ENCODE measurements around the gene IL13RA2.

IL13RA2 gene, protein sequence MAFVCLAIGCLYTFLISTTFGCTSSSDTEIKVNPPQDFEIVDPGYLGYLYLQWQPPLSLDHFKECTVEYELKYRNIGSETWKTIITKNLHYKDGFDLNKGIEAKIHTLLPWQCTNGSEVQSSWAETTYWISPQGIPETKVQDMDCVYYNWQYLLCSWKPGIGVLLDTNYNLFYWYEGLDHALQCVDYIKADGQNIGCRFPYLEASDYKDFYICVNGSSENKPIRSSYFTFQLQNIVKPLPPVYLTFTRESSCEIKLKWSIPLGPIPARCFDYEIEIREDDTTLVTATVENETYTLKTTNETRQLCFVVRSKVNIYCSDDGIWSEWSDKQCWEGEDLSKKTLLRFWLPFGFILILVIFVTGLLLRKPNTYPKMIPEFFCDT

DNA sequence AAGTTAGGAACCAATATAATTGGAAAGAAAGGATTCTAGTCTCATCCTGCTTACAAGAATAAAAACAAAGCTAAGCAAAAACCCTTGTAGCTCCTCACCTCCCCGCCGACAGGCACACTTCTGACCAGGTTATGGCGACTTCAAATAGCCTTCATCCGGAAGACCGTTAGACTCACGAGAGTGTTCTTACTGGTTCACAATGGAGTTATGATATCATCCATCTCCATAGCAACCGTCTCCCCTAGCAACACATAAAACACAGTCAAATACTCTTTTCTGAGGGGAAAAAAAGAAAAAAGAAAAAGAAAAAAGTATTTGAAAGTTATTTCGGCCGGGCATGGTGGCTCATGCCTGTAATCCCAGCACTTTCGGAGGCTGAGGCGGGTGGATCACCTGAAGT, at the start of gene IL13RA2:
TSS of gene IL13RA2 (minus strand) at position 162 of the 400 bp plus-strand sequence. CDS start 347 bp downstream, outside the sequence.
- intact Hi-C loops (cut with DNase I; ENCODE audit: low total_unique reads): no loop called here
- DNase-seq: no peak

DNA sequence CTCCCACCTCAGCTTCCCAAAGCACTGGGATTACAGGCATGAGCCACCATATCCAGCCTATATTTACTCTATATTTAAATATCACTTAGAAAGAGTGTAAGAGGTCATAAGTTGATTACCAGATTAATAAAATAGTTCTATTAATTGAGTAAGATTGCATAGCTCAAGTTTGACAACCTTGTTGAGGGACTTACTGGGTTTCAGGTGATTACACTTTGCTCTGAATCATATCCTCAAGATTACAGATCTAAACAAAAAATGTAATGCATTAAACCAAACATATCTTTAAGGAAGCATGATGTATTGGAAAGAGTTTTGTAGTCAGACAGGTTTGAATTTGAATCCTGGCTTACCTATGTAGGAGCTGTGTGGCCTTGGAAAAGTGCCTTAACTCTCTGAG, 47.9 kb upstream of the IL13RA2 start:
- H3K4me1 ChIP-seq: peaks cover 0 to 23% (median 3%) of the 10 kb centered on the region in 4 donors
- no peak overlapping the region for H3K4me3 ChIP-seq
- peaks cover 0 to 13% (median 10%) of the 10 kb centered on the region in 3 donors for H3K9me3 ChIP-seq
- TF ChIP-seq, protein P1, sequence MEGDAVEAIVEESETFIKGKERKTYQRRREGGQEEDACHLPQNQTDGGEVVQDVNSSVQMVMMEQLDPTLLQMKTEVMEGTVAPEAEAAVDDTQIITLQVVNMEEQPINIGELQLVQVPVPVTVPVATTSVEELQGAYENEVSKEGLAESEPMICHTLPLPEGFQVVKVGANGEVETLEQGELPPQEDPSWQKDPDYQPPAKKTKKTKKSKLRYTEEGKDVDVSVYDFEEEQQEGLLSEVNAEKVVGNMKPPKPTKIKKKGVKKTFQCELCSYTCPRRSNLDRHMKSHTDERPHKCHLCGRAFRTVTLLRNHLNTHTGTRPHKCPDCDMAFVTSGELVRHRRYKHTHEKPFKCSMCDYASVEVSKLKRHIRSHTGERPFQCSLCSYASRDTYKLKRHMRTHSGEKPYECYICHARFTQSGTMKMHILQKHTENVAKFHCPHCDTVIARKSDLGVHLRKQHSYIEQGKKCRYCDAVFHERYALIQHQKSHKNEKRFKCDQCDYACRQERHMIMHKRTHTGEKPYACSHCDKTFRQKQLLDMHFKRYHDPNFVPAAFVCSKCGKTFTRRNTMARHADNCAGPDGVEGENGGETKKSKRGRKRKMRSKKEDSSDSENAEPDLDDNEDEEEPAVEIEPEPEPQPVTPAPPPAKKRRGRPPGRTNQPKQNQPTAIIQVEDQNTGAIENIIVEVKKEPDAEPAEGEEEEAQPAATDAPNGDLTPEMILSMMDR (IDR thresholded peaks at IDR 0.05): no peak
- H3K36me3 ChIP-seq: no peaks in the 10 kb centered on the region
- intact Hi-C loops (cut with DNase I; ENCODE audit: low total_unique reads): no loop called here
- no peak overlapping the region for H3K27ac ChIP-seq
- no peak for DNase-seq
- H3K27me3 ChIP-seq: no peaks in the 10 kb centered on the region

More for the DNA sequence above, at the start of gene IL13RA2:
- H3K27me3 ChIP-seq: no peaks in the 10 kb centered on the region
- H3K9me3 ChIP-seq: no peaks in the 10 kb centered on the region
- H3K4me3 ChIP-seq: no peak within 1 kb of the TSS
- TF ChIP-seq, protein P1 (IDR thresholded peaks at IDR 0.05): no peak
- no peaks in the 10 kb centered on the region for H3K36me3 ChIP-seq
- no peaks in the 10 kb centered on the region for H3K4me1 ChIP-seq
- H3K27ac ChIP-seq: no peak within 1 kb of the TSS

DNA sequence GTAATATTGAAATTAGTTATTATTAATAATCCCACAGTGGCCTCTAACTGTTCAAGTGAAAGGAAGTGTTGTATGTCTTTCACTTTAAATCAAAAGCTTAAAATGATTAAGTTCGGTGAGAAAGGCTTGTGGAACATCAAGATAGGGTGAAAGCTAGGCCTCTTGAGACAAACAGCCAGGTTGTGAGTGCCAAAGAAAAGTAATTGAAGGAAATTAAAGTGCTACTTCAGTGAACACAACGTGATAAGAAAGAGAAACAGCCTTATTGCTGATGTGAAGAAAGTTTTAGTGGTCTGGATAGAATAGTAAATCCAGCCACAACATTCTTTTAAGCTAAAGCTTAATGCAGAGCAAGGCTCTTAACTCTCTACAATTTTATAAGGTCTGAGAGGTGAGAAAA, 42.6 kb upstream of the IL13RA2 start:
- intact Hi-C loops (cut with DNase I; ENCODE audit: low total_unique reads): no loop called here
- DNase-seq: no peak
- H3K4me1 ChIP-seq: peaks cover 0 to 11% (median 4%) of the 10 kb centered on the region in 4 donors
- H3K27ac ChIP-seq: no peak overlapping the region
- no peaks in the 10 kb centered on the region for H3K27me3 ChIP-seq
- no peak overlapping the region for H3K4me3 ChIP-seq
- no peaks in the 10 kb centered on the region for H3K36me3 ChIP-seq
- peaks cover 0 to 13% (median 10%) of the 10 kb centered on the region in 3 donors for H3K9me3 ChIP-seq
- TF ChIP-seq, protein P1 (IDR thresholded peaks at IDR 0.05): no peak

DNA sequence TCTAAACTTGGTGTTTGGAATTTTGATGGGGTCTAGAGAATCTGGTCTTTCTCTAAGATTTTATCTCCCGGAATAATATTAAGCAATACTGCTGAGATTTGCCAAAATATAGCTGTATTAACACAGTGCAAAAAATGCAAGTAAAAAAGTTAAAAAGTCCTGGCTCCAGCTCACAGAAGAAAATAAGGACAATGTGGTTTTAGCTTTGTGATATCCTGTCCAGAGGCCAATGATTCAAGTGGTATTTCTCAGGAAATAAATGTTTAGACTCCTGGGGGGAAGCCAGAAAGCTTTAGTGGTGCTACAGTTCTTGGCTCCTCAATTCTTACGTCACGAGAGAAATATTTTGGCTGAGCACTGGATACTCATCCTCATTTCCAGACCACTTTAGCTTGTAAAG, 40.9 kb upstream of the IL13RA2 start:
- Histone ChIP-seq H3K27ac (no peak overlapping the region), H3K36me3 (no peaks in the 10 kb centered on the region), H3K9me3 (peaks cover 0 to 13% (median 10%) of the 10 kb centered on the region in 3 donors), H3K27me3 (no peaks in the 10 kb centered on the region), H3K4me1 (peaks cover 0 to 11% (median 4%) of the 10 kb centered on the region in 4 donors), H3K4me3 (no peak overlapping the region)
- intact Hi-C loops (cut with DNase I; ENCODE audit: low total_unique reads): no loop called here
- DNase-seq: no peak
- TF ChIP-seq, protein P1 (IDR thresholded peaks at IDR 0.05): no peak

- no peak overlapping the region for H3K4me3 ChIP-seq
- H3K9me3 ChIP-seq: no peaks in the 10 kb centered on the region
- no peak for DNase-seq
- H3K4me1 ChIP-seq: peaks cover 0 to 11% (median 4%) of the 10 kb centered on the region in 4 donors
- no peak overlapping the region for H3K27ac ChIP-seq
- H3K27me3 ChIP-seq: no peaks in the 10 kb centered on the region
- TF ChIP-seq, protein P1 (IDR thresholded peaks at IDR 0.05): no peak
- no peaks in the 10 kb centered on the region for H3K36me3 ChIP-seq
- intact Hi-C loops (cut with DNase I; ENCODE audit: low total_unique reads): no loop called here
These were observed 37.5 kb upstream of the IL13RA2 start for GRCh38 chrX:115054876-115055275.
